ENCODE measurements around the gene ERO1A.

DNA sequence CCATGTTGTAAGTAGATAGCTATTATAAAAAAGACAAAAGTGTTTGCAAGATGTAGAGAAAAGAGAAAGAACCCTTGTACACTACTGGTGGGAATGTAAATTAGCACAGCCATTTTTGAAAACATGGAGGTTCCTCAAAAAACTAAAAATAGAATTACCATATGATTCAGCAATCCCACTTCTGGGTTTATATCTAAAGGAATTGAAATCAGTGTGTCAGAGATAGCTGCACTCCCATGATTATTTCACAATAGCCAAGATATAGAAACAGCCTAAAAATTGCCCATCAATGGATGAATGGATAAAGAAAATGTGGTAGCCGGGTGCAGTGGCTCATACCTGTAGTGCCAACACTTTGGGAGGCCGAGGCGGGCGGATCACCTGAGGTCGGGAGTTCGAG lies 20.8 kb upstream of the ERO1A start:
- no peak for TF ChIP-seq POLR2A (IDR thresholded peaks at IDR 0.05)
- TF ChIP-seq CTCF (IDR thresholded peaks at IDR 0.05), result no peak

Measured in right lobe of liver (tissue), 4 donors.